Activated CD8-positive, alpha-beta memory T cell treated with anti-CD3 and anti-CD28 coated beads, Interleukin-2, amount 50 U/mL, for 24 hours (primary cell): ENCODE results near the gene EIF4E1B.
A peak's percentile ranks its signal among the peaks of the same experiment; 100 is the strongest.

Experiments used
- DNase-seq: peaks from one replicate; pipeline ENCODE4 v3.0.0-alpha.2; 2020; ENCODE audit errors: extremely low read depth

The EIF4E1B gene

GRCh38 chr5:176647030-176647842 lies 16.8 kb downstream of the EIF4E1B start, which contains the start of gene TSPAN17:
TSS of gene TSPAN17 (plus strand) at chr5:176647484. CDS start at chr5:176647616, 132 bp downstream.
- DNase-seq: peak; percentile 99

GRCh38 chr5:176647843-176648473 lies 17.5 kb downstream of the EIF4E1B start:
- no peak for DNase-seq

- no peak for DNase-seq
Measured at GRCh38 chr5:176648474-176649194, 18.2 kb downstream of the EIF4E1B start.

- no peak for DNase-seq
Measured at GRCh38 chr5:176650354-176650884, 19.9 kb downstream of the EIF4E1B start.

- DNase-seq: no peak
Measured at GRCh38 chr5:176651472-176651980, 21.1 kb downstream of the EIF4E1B start.

- no peak for DNase-seq
Measured at GRCh38 chr5:176652136-176652535, 21.7 kb downstream of the EIF4E1B start.

GRCh38 chr5:176653401-176654385 lies 23.2 kb downstream of the EIF4E1B start:
- DNase-seq: peak; percentile 71

- DNase-seq: no peak
Measured at GRCh38 chr5:176654856-176655255, 24.4 kb downstream of the EIF4E1B start.

GRCh38 chr5:176656467-176656990 lies 26.1 kb downstream of the EIF4E1B start:
- no peak for DNase-seq

GRCh38 chr5:176658007-176658599 lies 27.6 kb downstream of the EIF4E1B start:
- no peak for DNase-seq

GRCh38 chr5:176658817-176659511 lies 28.5 kb downstream of the EIF4E1B start:
- no peak for DNase-seq

GRCh38 chr5:176659512-176659839 lies 29.0 kb downstream of the EIF4E1B start:
- no peak for DNase-seq

- no peak for DNase-seq
Measured at GRCh38 chr5:176659860-176660461, 29.5 kb downstream of the EIF4E1B start.

GRCh38 chr5:176660530-176660859 lies 30.0 kb downstream of the EIF4E1B start:
- no peak for DNase-seq

- DNase-seq: peak; percentile 50
Measured at GRCh38 chr5:176660860-176661641, 30.6 kb downstream of the EIF4E1B start.

GRCh38 chr5:176661676-176662075 lies 31.2 kb downstream of the EIF4E1B start:
- DNase-seq: no peak

- DNase-seq: no peak
Measured at GRCh38 chr5:176662371-176663333, 32.2 kb downstream of the EIF4E1B start.
